GM08714 (cell line): ENCODE results near the gene KRTAP10-7.
"Not testable (repeated sequence)": the region's sequence is repeated elsewhere in the genome, so short reads cannot be mapped to it uniquely, and the experiment has no call there.

Experiments used
- H3K4me3 ChIP-seq: fragments of 200-500 bp; sonication (Bioruptor generic); 2 replicates; pipeline ENCODE4 v1.5.1; 2014; ENCODE audit warnings: mild to moderate bottlenecking, low read length, inconsistent platforms
- ZNF274 ChIP-seq: IDR thresholded peaks from 2 replicates; pipeline ENCODE4 v1.6.1; 2012; ENCODE audit warnings: mild to moderate bottlenecking, low read depth, low read length

The KRTAP10-7 gene

DNA sequence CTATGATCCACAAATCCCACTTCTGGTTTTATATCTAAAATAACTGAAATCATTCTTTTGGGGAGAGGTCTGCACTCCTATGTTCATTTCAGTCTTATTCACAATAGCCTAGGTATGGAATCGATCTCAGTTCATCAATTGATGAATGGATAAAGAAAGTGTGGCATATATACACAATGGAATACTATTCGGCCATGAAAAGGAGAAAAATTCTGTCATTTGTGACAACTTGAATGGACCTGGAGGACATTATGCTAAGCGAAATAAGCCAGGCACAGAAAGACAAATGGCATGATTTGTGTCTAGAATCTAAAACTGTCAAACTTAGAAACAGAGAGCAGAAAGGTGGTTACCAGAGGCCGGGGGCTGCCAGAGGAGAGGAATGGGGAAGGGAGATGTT, 6.1 kb downstream of the KRTAP10-7 start:
- no peak for TF ChIP-seq ZNF274
- no peak overlapping the region for H3K4me3 ChIP-seq

DNA sequence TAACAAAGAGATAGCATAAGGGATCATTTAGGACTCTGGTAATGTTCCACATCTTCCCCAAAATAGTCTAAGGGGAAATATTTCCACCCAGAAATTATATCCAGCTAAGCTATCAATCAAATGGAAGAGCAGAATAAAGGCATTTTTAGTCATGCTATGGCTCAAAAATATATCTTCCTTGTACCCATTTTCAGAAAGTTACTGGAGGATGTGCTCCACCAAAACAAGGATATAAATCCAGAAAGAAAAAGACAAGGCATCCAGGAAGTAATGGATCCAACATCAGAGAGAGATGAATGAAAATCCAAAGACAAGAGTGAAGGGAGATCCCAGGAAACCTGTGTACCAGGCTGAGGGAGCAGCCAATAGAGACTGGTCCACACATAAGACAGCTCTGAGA, 8.8 kb downstream of the KRTAP10-7 start:
- H3K4me3 ChIP-seq, result no peak overlapping the region
- no peak for TF ChIP-seq ZNF274

DNA sequence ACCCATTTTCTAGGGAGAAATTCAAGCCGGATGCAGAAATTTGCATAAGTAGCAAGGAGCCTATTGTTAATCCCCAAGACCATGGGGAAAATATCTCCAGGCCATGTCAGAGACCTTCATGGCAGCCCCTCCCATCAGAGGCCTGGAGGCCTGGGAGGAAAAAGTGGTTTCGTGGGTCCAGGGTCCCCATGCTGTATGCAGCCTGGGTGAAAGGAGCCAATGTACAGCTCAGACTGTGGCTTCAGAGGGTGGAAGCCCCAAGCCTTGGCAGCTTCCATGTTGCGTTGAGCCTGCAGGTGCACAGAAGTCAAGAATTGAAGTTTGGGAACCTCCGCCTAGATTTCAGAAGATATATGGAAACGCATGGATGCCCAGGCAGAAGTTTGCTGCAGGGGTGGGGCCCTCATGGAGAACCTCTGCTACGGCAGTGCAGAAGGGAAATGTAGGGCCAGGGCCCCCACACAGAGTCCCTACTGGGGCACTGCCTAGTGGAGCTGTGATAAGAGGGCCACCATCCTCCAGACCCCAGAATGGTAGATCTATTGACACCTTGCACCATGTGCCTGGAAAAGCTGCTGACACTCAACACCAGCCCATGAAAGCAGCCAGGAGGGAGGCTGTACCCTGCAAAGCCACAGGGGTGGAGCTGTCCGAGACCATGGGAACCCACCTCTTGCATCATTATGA, 9.9 kb downstream of the KRTAP10-7 start:
- not testable (repeated sequence) for H3K4me3 ChIP-seq

DNA sequence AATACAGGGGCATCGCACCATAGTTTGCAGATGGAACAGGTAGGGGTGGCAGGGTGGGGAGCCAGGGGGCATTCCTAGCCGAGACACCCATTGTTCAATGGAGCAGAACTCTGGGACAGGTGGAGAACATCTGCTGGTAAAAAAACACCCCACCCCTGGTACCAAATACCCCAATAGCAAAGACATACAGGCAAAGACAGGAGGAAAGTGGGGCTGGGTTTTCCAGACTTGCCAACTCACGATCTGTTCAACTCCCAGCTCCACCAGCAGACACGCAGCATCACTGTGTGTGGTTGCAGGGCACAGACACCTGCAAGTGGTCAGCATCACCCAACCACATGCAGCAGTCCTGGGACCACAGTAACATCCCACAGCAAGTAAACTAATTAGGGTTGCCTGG, 11.2 kb downstream of the KRTAP10-7 start:
- no peak for TF ChIP-seq ZNF274
- no peak overlapping the region for H3K4me3 ChIP-seq

- TF ChIP-seq ZNF274, result no peak
- H3K4me3 ChIP-seq, result no peak within 1 kb of the TSS
Measured at GRCh38 chr21:44612029-44612486, 11.7 kb downstream of the KRTAP10-7 start, which contains the start of gene KRTAP10-8. Gene KRTAP10-8, plus strand, starts transcription at chr21:44612079. Its CDS starts 22 bp downstream, at chr21:44612101.

GRCh38 chr21:44612669-44613229, 12.4 kb downstream of the KRTAP10-7 start:
- TF ChIP-seq ZNF274, result no peak
- H3K4me3 ChIP-seq, result no peak overlapping the region

DNA sequence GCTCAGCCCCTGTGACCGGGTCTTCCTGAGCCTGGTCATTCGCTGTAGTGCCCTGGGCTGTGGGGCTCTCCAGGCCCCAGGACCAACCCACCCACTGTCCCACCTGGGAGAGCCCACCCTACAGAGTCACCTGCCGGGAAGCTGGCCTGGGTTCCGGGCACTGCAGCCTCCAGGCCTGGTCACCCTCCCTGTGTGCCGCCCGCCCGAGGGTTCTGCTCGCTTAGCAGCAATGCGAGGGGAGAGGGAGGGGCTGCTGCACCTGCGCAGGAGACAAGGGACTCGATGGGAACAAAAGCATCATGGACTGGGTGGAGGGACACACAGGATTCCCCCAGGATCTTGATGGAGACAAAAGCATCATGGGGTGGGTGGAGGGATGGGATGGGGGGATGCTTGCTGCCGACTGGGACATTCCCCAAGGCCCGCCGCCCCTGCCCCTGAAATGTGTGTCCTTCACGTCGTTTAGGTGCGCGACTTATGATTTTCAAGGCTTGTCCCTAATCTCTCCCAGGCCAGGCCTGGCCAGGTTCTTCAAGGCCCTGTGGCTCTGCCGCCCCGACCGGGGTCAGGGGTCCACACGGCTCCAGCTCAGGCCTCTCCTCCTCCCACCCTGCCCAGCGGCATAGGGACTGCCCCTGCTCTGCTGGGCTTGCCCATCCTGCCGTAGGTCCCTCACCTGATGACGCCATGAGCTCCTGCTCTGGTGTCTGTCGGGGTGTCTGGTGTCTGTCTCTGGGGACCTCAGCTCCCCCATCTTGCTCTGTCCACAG, 13.2 kb downstream of the KRTAP10-7 start:
- TF ChIP-seq ZNF274, result no peak
- H3K4me3 ChIP-seq, result no peak overlapping the region

DNA sequence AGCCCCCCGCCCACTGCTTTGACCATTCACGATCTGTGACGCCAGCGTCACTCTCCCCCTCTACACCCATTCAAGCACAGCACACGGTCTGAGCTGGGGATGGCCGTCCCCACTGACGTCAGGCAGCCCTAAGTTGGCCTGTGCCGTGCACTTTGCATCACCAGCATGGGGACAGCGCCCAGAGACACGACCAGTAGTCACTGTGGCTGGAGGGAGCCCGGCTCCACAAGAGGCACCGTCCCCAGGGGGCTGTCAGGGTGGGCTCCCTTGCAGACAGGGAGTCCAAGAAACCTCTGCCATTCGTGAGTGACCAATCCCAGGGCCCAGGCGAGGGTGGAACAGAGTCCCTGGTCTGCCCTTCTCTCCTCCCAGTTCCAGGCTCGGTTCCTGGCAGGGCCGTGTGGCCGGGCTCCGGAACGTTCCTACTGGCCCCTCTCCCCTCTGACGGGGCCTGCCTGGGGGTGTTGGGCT, 13.8 kb downstream of the KRTAP10-7 start:
- no peak for TF ChIP-seq ZNF274

GRCh38 chr21:44614961-44615391, 14.6 kb downstream of the KRTAP10-7 start:
- TF ChIP-seq ZNF274, result no peak
- H3K4me3 ChIP-seq, result no peak overlapping the region

More for the DNA sequence above, 13.8 kb downstream of the KRTAP10-7 start:
- H3K4me3 ChIP-seq, result no peak overlapping the region

DNA sequence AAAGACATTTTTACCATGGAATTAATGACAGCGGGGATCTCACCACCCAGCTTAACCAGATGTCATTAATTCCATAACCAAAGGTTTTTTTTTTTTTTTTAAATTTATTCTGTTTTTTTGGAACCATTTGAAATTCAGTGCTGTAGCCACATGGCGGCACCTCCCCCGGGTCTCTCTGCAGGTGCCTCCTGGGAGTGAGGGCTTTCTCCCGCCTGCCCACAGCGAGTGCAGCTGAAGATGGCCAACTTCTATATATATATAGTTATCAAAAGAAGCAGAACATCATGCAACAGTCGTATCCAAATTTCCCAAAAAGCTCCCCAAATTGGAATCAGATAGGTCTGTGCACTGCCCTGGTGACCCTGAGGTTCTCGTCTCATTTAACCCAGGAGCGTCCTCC, 15.1 kb downstream of the KRTAP10-7 start:
- no peak for TF ChIP-seq ZNF274
- no peak overlapping the region for H3K4me3 ChIP-seq

GRCh38 chr21:44615911-44616590, 15.7 kb downstream of the KRTAP10-7 start:
- H3K4me3 ChIP-seq, result no peak overlapping the region
- no peak for TF ChIP-seq ZNF274

DNA sequence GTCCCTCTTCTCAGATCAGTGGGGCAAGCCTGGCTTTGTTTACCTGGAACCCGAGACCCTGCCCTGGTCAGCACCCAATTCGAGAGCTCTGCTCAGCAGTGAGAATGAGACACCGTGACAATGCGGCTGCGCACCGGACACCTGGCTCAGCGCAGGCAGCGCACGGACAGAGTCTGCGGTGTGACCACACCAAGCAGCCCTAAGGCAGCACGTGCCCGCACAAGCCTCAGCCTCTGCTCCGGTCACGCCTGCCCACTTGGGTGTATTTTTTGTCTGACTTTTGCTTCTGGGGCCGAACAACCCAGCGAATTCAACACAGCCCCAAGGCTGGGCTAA, 16.2 kb downstream of the KRTAP10-7 start:
- no peak for TF ChIP-seq ZNF274

GRCh38 chr21:44617071-44617501, 16.7 kb downstream of the KRTAP10-7 start:
- H3K4me3 ChIP-seq, result no peak overlapping the region
- no peak for TF ChIP-seq ZNF274

More for the DNA sequence above, 16.2 kb downstream of the KRTAP10-7 start:
- no peak overlapping the region for H3K4me3 ChIP-seq

GRCh38 chr21:44618504-44618903, 18.1 kb downstream of the KRTAP10-7 start:
- H3K4me3 ChIP-seq, result no peak overlapping the region
- no peak for TF ChIP-seq ZNF274
